WTC11 (cell line): ENCODE measurements around the gene FOXRED2.

ENCODE experiments used
- CBFB ChIP-seq: sonication (generic); formaldehyde crosslinking; IDR thresholded peaks from 2 replicates; pipeline ENCODE4 v1.8.1; 2022; ENCODE audit warnings: mild to moderate bottlenecking, low read depth, missing genetic modification reagents
- CTCF ChIP-seq: fragments of 200-600 bp; IDR thresholded peaks from 2 replicates; pipeline ENCODE4 v1.8.0; 2022; ENCODE audit warnings: antibody characterized with exemption
- ELF4 ChIP-seq: sonication (generic); formaldehyde crosslinking; IDR thresholded peaks from 2 replicates; pipeline ENCODE4 v1.8.1; 2022; ENCODE audit warnings: low read depth, mild to moderate bottlenecking, moderate library complexity, missing genetic modification reagents
- ESRRA ChIP-seq: sonication (generic); formaldehyde crosslinking; IDR thresholded peaks from 2 replicates; pipeline ENCODE4 v1.8.1; 2022; ENCODE audit warnings: mild to moderate bottlenecking, missing genetic modification reagents, borderline replicate concordance
- GRHL2 ChIP-seq: fragments of 250-450 bp; sonication (Bioruptor Pico); IDR thresholded peaks from 2 replicates; pipeline ENCODE4 v1.8.0; 2022; ENCODE audit warnings: mild to moderate bottlenecking, moderate library complexity; ENCODE audit not compliant: insufficient replicate concordance, severe bottlenecking
- HMGA2 ChIP-seq: fragments of 250-450 bp; sonication (Bioruptor Pico); IDR thresholded peaks from 2 replicates; pipeline ENCODE4 v1.4.0; 2021; ENCODE audit warnings: mild to moderate bottlenecking, moderate library complexity
- IRF1 ChIP-seq: sonication (generic); formaldehyde crosslinking; IDR thresholded peaks from 2 replicates; pipeline ENCODE4 v1.8.0; 2023; ENCODE audit warnings: missing genetic modification reagents
- PRDM15 ChIP-seq: sonication (generic); formaldehyde crosslinking; IDR thresholded peaks from 2 replicates; pipeline ENCODE4 v1.8.0; 2022; ENCODE audit warnings: missing genetic modification reagents
- ZNF219 ChIP-seq: sonication (generic); formaldehyde crosslinking; IDR thresholded peaks from 2 replicates; pipeline ENCODE4 v1.8.0; 2023; ENCODE audit warnings: missing genetic modification reagents, mild to moderate bottlenecking, borderline replicate concordance
- ZNF317 ChIP-seq: sonication (generic); formaldehyde crosslinking; IDR thresholded peaks from 2 replicates; pipeline ENCODE4 v1.8.1; 2023; ENCODE audit warnings: low read depth, mild to moderate bottlenecking, moderate library complexity, missing genetic modification reagents, borderline replicate concordance
- TF ChIP-seq, protein P1 (sequence below): sonication (generic); formaldehyde crosslinking; IDR thresholded peaks from 2 replicates; pipeline ENCODE4 v1.8.0; 2022; ENCODE audit warnings: mild to moderate bottlenecking, missing genetic modification reagents
- TF ChIP-seq, protein P2 (sequence below): sonication (generic); formaldehyde crosslinking; IDR thresholded peaks from 2 replicates; pipeline ENCODE4 v1.8.1; 2023; ENCODE audit warnings: mild to moderate bottlenecking, missing genetic modification reagents, moderate library complexity
- TF ChIP-seq, protein P3 (sequence below): sonication (generic); formaldehyde crosslinking; IDR thresholded peaks from 2 replicates; pipeline ENCODE4 v1.8.1; 2023; ENCODE audit warnings: mild to moderate bottlenecking, missing genetic modification reagents
- TF ChIP-seq, protein P4 (sequence below): sonication (generic); formaldehyde crosslinking; IDR thresholded peaks from 2 replicates; pipeline ENCODE4 v1.8.1; 2022; ENCODE audit warnings: low read depth, mild to moderate bottlenecking, moderate library complexity, missing genetic modification reagents, borderline replicate concordance

DNA sequence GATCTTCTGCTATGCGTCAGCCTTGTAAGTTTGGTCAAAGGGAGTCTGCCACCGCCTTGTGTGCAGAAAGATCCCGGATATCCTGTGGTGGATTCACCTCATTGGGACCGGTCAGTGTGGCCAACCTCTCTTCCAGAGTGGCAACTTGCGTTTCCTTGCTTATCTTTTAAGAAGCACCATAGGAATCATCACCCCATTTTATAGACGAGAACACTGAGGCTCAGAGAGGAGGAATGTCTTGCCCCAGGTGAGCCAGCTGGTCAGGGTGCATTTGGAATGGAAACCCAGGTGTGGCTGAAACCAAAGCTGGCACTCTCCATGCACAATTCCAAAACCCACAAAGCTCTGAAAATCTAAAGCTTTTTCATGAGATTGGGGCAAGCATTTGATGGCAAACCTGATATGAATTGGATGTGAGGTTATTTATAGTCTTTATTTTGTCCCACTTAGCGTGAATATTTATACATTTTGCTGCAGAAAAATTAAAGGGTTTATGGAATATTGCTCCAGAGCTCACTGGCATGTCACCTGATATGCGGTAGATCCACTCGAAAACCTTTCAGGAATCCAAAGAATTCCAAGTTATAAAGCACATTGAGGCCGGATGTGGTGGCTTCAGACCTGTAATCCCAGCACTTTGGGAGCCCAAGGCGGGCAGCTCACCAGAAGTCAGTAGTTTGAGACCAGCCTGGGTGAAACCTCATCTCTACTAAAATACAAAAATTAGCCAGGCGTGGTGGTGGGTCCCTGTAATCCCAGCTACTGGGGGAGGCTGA is 34.2 kb upstream of the FOXRED2 start:
- no peak for TF ChIP-seq CBFB (CRISPR knock-in tag)
- TF ChIP-seq CTCF, result no peak
- TF ChIP-seq, protein P1, sequence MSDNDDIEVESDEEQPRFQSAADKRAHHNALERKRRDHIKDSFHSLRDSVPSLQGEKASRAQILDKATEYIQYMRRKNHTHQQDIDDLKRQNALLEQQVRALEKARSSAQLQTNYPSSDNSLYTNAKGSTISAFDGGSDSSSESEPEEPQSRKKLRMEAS (CRISPR knock-in tag), result no peak
- TF ChIP-seq, protein P2, sequence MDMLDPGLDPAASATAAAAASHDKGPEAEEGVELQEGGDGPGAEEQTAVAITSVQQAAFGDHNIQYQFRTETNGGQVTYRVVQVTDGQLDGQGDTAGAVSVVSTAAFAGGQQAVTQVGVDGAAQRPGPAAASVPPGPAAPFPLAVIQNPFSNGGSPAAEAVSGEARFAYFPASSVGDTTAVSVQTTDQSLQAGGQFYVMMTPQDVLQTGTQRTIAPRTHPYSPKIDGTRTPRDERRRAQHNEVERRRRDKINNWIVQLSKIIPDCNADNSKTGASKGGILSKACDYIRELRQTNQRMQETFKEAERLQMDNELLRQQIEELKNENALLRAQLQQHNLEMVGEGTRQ (CRISPR knock-in tag), result no peak
- TF ChIP-seq PRDM15 (CRISPR knock-in tag), result no peak
- no peak for TF ChIP-seq ZNF219 (CRISPR knock-in tag)
- TF ChIP-seq HMGA2 (CRISPR knock-in tag), result no peak
- TF ChIP-seq GRHL2 (CRISPR knock-in tag), result no peak
- TF ChIP-seq ESRRA (CRISPR knock-in tag), result no peak
- TF ChIP-seq, protein P3, sequence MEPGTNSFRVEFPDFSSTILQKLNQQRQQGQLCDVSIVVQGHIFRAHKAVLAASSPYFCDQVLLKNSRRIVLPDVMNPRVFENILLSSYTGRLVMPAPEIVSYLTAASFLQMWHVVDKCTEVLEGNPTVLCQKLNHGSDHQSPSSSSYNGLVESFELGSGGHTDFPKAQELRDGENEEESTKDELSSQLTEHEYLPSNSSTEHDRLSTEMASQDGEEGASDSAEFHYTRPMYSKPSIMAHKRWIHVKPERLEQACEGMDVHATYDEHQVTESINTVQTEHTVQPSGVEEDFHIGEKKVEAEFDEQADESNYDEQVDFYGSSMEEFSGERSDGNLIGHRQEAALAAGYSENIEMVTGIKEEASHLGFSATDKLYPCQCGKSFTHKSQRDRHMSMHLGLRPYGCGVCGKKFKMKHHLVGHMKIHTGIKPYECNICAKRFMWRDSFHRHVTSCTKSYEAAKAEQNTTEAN (CRISPR knock-in tag), result no peak
- TF ChIP-seq ELF4 (CRISPR knock-in tag), result no peak
- TF ChIP-seq, protein P4, sequence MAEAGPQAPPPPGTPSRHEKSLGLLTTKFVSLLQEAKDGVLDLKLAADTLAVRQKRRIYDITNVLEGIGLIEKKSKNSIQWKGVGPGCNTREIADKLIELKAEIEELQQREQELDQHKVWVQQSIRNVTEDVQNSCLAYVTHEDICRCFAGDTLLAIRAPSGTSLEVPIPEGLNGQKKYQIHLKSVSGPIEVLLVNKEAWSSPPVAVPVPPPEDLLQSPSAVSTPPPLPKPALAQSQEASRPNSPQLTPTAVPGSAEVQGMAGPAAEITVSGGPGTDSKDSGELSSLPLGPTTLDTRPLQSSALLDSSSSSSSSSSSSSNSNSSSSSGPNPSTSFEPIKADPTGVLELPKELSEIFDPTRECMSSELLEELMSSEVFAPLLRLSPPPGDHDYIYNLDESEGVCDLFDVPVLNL (CRISPR knock-in tag), result no peak
- no peak for TF ChIP-seq ZNF317 (CRISPR knock-in tag)
- no peak for TF ChIP-seq IRF1
